Esophagus squamous epithelium (tissue), 4 donors: ENCODE results near the gene DCC.

Source experiments
- CTCF ChIP-seq, 6 experiments: fragments of 450-650 bp in 4 of 6; fragments of 200-600 bp in 2 of 6; sonication (generic) in 2 of 6; IDR thresholded peaks; one replicate each; pipeline ENCODE4 v1.5.1; 2016 to 2019; ENCODE audit warnings: antibody characterized with exemption in 6 of 6, mild to moderate bottlenecking in 4 of 6, moderate library complexity in 4 of 6
- POLR2A ChIP-seq, 4 donors: fragments of 450-650 bp; IDR thresholded peaks; one replicate each; pipeline ENCODE4 v1.6.1; 2017; ENCODE audit warnings: antibody characterized with exemption in 4 of 4, mild to moderate bottlenecking in 4 of 4, moderate library complexity in 3 of 4

GRCh38 chr18:53261241-53261640, 921.2 kb downstream of the DCC start:
- TF ChIP-seq CTCF (IDR thresholded peaks at IDR 0.05) (no peak), POLR2A (IDR thresholded peaks at IDR 0.05) (no peak)
